Kidney (tissue), 14 donors: ENCODE data around the gene TOMM7. TPM values are rescaled to one million over a fixed set of nuclear protein-coding genes. Genes with fewer than 3 reads are reported as not detected.

ENCODE experiments used
- DNase-seq, 5 donors: peaks; one replicate each; pipeline ENCODE4 v3.0.0-alpha.2; 2013 to 2020
- FAIRE-seq: peaks from 2 replicates; lab custom pipeline; 2012; peaks lifted over from hg19 to GRCh38; lab: Jason Lieb, UNC
- H3K27ac ChIP-seq, 2 donors: one replicate each; pipeline ENCODE4 v1.7.0; 2013; ENCODE audit warnings: low read depth in 2 of 2, low read length in 2 of 2, inconsistent platforms in 1 of 2
- H3K27me3 ChIP-seq: one replicate; pipeline ENCODE4 v1.7.1; 2013; ENCODE audit warnings: low read length, inconsistent platforms; ENCODE audit not compliant: control insufficient read depth, insufficient read depth
- H3K36me3 ChIP-seq, 3 donors: one replicate each; pipeline versions ENCODE4 v1.7.0 to v1.7.1; 2013; ENCODE audit warnings: low read length in 3 of 3, control low read depth in 1 of 3, inconsistent platforms in 1 of 3; ENCODE audit not compliant: insufficient read depth in 3 of 3, control insufficient read depth in 2 of 3
- H3K4me1 ChIP-seq, 3 donors: one replicate each; pipeline versions ENCODE4 v1.7.0 to v1.7.1; 2013; ENCODE audit warnings: low read length in 3 of 3, inconsistent platforms in 1 of 3, low read depth in 1 of 3; ENCODE audit not compliant: control insufficient read depth in 2 of 3, insufficient read depth in 2 of 3
- H3K4me3 ChIP-seq, 3 donors: one replicate each; pipeline versions ENCODE4 v1.7.0 to v1.8.1; 2013; ENCODE audit warnings: low read length in 3 of 3, control low read depth in 1 of 3, inconsistent platforms in 1 of 3
- H3K9ac ChIP-seq, 3 donors: one replicate each; pipeline versions ENCODE4 v1.7.0 to v1.7.1; 2013; ENCODE audit warnings: low read length in 3 of 3, control low read depth in 1 of 3, inconsistent platforms in 1 of 3
- H3K9me3 ChIP-seq, 3 donors: one replicate each; pipeline versions ENCODE4 v1.7.0 to v1.7.1; 2013; ENCODE audit warnings: low read length in 3 of 3, control low read depth in 1 of 3, inconsistent platforms in 1 of 3; ENCODE audit not compliant: control insufficient read depth in 2 of 3, insufficient read depth in 1 of 3
- intact Hi-C: fragments of 100-400 bp; cut with DNase I; formaldehyde crosslinking; loops from one replicate; pipeline ENCODE4 v1.11.1; 2022
- polyA plus RNA-seq: library from polyadenylated mRNA; stranded (reverse); fragments of 350-450 nt; fragmentation: Illumina TruSeq; extraction: RNeasy Lipid Tissue Mini Kit (QIAGEN cat#74804); gene quantifications from one replicate; pipeline ENCODE4 v1.2.3, GENCODE V29; 2014; ENCODE audit warnings: low read depth, low replicate concordance; ENCODE audit not compliant: insufficient read depth
- total RNA-seq: library from RNA; stranded (reverse); fragmentation: NEBNext Ultra II Directional; extraction: Animal tissue kit (Norgen Biotek cat#: 25700); gene quantifications from one replicate; pipeline ENCODE4 v1.2.1, GENCODE V29; 2021
- TF ChIP-seq, protein P1 (sequence below): IDR thresholded peaks from 3 replicates; pipeline ENCODE4 v1.5.1; 2012; ENCODE audit warnings: mild to moderate bottlenecking, moderate library complexity, borderline replicate concordance; ENCODE audit not compliant: insufficient read depth; ENCODE audit errors: extremely low read depth
- donor health status: control.
- donor health status: control.
- donor health status: control.
- donor health status: control.
- donor health status: control.
- donor health status: DM: yes; HTN: yes; CAD: no.
- donor health status: Normal renal cell carcinoma (clear cell type).

The TOMM7 gene
- total and polyA plus RNA-seq, 2 donors from 2014 or later = 253 to 1,227 TPM

DNA sequence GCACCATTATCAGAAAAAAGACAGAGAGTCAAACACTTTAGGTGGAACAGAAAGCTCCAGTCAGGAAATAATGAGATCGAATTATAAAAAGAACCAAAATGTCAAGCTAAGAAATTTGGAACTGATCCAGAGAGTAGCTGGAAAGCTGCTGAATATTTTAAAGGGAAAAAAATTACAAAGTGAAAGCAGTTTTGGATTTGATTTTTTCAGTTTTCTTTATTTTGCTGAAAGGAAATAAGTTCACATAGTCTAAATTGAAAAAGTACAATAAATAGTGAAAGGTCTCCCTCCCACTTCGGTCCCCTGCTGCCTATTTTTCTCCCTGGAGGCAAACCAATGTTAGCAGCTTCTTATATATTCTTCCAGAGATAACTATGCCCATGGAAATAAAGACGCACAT lies 11.3 kb upstream of the TOMM7 start:
- H3K4me1 ChIP-seq = no peaks in the 10 kb centered on the region
- TF ChIP-seq, protein P1, sequence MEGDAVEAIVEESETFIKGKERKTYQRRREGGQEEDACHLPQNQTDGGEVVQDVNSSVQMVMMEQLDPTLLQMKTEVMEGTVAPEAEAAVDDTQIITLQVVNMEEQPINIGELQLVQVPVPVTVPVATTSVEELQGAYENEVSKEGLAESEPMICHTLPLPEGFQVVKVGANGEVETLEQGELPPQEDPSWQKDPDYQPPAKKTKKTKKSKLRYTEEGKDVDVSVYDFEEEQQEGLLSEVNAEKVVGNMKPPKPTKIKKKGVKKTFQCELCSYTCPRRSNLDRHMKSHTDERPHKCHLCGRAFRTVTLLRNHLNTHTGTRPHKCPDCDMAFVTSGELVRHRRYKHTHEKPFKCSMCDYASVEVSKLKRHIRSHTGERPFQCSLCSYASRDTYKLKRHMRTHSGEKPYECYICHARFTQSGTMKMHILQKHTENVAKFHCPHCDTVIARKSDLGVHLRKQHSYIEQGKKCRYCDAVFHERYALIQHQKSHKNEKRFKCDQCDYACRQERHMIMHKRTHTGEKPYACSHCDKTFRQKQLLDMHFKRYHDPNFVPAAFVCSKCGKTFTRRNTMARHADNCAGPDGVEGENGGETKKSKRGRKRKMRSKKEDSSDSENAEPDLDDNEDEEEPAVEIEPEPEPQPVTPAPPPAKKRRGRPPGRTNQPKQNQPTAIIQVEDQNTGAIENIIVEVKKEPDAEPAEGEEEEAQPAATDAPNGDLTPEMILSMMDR = no peak
- no peaks in the 10 kb centered on the region for H3K36me3 ChIP-seq
- intact Hi-C loops = no loop called here
- DNase-seq (no peak), FAIRE-seq (no peak)
- H3K9me3 ChIP-seq = no peaks in the 10 kb centered on the region
- H3K4me3 ChIP-seq = no peak overlapping the region
- H3K27ac ChIP-seq = no peak overlapping the region
- no peak overlapping the region for H3K9ac ChIP-seq
- no peaks in the 10 kb centered on the region for H3K27me3 ChIP-seq

DNA sequence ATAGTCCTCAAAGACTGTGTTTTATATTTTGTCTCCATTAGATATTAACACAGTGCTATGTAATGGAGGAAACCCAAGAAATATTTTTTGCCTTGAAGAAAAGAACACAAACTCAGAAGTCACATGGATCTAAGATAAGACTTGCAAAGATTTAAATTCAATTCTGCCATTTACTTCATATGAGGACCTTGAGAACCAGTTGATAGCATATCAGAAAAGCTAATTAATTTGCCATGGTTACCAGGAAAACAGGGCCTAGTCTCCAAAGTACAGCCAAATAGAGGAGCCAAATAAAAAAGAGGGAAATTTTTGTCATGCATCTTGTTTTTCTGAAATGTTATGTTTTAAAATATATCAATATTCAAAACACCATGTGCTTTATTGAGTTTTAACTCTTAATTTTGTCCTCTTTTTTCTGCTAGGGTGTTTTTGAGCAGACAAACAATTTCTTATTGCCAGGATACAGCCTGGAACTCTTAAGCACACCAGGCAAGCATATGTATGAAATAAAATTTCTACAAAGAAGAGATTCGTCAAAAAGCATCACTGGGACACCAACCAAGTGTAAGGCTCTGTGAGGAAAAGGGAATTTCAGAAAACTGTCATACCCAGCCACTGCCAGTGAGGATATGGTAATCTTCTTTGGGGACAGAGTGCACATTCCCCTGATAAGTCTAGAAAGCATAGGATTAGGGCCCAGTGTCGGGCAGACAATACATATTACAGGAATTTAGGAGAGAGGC lies 10.6 kb upstream of the TOMM7 start:
- Histone ChIP-seq H3K27ac (no peak overlapping the region), H3K9me3 (no peaks in the 10 kb centered on the region), H3K9ac (no peak overlapping the region), H3K36me3 (no peaks in the 10 kb centered on the region), H3K27me3 (no peaks in the 10 kb centered on the region), H3K4me1 (no peaks in the 10 kb centered on the region), H3K4me3 (no peak overlapping the region)
- DNase-seq = no peak
- intact Hi-C loops = no loop called here
- TF ChIP-seq, protein P1 = no peak
- FAIRE-seq = no peak

DNA sequence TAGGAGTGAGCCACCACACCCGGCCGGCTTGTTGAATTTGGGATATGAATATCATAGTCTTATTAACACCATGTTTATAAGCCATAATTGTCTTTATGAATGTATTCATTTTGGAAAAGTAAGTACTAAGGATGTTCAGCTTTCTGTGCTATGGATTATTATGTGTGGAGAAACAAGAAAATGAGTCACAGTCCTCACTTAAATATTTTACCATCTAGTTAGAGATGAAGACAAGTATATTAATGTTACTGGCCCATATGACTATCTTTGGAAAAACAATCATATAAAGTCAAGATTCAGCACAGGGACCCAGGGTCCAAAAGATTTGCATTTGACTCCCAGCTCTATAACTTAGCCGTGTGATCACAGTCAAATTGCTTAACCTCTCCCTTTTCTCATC lies 9.8 kb upstream of the TOMM7 start:
- no peak overlapping the region for H3K9ac ChIP-seq
- no peaks in the 10 kb centered on the region for H3K27me3 ChIP-seq
- no peaks in the 10 kb centered on the region for H3K4me1 ChIP-seq
- H3K9me3 ChIP-seq = no peaks in the 10 kb centered on the region
- intact Hi-C loops = no loop called here
- no peaks in the 10 kb centered on the region for H3K36me3 ChIP-seq
- no peak for DNase-seq
- no peak for FAIRE-seq
- no peak overlapping the region for H3K27ac ChIP-seq
- H3K4me3 ChIP-seq = no peak overlapping the region
- TF ChIP-seq, protein P1 = no peak
